Measurements from ENCODE around the gene FNDC1.

DNA sequence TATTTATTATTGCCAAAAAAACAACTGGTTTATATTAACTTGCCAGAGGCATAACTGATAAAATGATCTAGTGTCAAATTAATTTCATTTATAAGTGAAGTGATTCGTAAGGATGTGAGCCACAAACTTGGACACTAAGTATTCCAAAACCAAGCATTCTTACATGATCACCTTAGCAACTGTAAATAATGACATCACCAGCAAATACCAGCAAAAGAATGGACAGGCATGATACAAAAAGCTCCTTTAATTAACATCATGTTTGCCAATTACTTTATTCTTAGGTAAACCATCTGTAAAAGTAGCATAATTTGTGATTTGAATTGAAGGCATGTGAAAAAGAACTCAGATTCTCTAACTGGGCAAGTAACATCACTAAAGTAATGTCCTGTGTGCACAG is 17.2 kb upstream of the FNDC1 start:
- TF ChIP-seq, protein P1, sequence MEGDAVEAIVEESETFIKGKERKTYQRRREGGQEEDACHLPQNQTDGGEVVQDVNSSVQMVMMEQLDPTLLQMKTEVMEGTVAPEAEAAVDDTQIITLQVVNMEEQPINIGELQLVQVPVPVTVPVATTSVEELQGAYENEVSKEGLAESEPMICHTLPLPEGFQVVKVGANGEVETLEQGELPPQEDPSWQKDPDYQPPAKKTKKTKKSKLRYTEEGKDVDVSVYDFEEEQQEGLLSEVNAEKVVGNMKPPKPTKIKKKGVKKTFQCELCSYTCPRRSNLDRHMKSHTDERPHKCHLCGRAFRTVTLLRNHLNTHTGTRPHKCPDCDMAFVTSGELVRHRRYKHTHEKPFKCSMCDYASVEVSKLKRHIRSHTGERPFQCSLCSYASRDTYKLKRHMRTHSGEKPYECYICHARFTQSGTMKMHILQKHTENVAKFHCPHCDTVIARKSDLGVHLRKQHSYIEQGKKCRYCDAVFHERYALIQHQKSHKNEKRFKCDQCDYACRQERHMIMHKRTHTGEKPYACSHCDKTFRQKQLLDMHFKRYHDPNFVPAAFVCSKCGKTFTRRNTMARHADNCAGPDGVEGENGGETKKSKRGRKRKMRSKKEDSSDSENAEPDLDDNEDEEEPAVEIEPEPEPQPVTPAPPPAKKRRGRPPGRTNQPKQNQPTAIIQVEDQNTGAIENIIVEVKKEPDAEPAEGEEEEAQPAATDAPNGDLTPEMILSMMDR (IDR thresholded peaks at IDR 0.05; ENCODE audit: insufficient read depth, low read depth, low read length), result no peak
- TF ChIP-seq EZH2 (IDR thresholded peaks at IDR 0.05; ENCODE audit: insufficient read depth, low read length), result no peak
